NCI-H460 (cell line): ENCODE data around the gene FNDC5. TPM values are rescaled to one million over a fixed set of nuclear protein-coding genes. Genes with fewer than 3 reads are reported as not detected.

Experiments
- DNase-seq: peaks from one replicate; pipeline ENCODE4 v3.0.0-alpha.2; 2016; ENCODE audit warnings: low read depth; ENCODE audit errors: extremely low read depth
- total RNA-seq: library from RNA; depleted of rRNA; stranded (reverse); fragments of >200 nt; shearing (Covaris generic); gene quantifications from 2 replicates; pipeline ENCODE4 v1.2.3, GENCODE V29; 2014

Gene FNDC5
- total RNA-seq, 1 experiment from 2014 or later = 0.59 TPM

DNA sequence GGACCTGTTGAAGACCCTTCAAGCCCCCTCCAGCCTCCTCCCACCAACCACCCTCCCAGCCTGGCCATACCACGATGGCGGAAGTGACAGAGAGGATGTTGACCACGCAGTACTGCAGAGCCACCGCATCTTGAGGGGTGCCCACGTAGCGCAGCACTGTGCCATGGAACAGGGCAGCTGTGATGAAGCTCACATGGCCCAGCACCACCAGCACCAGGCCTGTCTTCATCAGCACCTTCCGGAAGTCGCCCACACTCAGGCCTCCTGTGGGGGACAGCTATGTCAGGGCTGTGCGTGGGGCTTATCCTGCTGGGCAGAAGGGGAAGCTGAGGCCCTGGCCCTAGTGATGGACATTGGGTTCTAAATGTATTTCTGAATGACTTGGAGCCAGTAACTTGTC, 27.3 kb upstream of the FNDC5 start:
- no peak for DNase-seq

- no peak for DNase-seq
Measured at GRCh38 chr1:32897082-32898049, 26.7 kb upstream of the FNDC5 start.

DNA sequence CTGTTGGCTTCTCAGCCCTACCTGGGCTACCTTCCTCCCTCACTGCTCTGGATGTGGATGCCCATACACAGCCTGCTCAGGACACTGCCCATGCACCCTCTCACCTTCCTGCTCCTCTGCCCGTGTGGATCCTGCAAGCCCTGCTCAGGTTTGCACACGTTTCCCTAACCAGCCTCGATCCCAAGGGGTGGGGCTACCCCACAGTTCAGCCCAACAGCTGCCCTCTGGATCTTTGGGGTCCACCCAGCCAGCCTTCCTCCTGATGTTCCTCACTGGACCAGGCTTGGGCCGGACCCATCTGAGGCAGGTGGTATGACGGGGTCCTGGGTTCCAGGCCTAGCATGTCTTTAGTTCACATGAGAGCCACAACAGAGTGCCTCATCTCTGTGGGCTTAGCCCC, 25.7 kb upstream of the FNDC5 start:
- no peak for DNase-seq

DNA sequence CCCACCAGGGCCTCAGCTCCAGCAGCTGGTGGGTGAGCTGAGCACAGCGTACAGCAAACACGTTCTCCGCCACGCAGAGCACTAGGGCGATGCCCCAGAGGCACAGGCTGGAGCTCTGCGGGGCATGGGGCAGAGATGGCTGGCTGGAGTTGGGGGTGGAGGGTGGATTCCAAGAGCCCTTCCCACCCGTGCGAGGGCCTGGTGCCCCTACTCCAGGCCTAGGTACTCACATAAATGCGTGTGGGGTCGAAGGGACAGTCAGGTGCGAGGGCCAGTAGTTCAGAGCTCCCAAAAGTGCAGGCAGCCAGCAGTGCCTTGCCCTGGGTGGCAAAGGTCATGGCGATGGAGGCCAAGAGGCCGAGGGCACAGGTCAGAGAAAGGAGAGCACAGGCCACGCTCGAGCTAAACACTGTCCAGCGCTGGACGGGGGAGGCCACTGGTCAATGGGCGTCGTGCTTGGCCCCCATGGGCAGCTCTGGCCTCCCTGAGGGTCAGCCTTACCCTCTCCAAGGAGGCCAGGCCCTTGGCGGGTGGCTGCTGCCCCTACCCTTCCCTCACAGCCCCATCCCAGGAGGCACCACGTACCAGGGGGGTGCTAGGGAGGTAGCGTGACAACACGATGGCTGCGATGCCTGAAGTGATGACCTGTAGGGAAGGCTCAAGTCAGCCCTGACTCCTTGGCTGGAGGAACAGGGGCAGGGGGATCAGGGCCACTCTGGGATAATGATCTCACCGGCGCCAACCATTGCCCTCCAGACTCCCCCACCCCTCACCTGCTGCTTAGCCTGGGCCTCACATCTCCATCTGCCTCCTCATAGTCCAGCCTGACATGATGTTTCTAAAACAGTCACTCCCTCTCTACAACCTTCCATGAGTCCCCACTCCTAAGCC, 24.9 kb upstream of the FNDC5 start:
- no peak for DNase-seq

GRCh38 chr1:32894681-32895080, 24.0 kb upstream of the FNDC5 start:
- no peak for DNase-seq

DNA sequence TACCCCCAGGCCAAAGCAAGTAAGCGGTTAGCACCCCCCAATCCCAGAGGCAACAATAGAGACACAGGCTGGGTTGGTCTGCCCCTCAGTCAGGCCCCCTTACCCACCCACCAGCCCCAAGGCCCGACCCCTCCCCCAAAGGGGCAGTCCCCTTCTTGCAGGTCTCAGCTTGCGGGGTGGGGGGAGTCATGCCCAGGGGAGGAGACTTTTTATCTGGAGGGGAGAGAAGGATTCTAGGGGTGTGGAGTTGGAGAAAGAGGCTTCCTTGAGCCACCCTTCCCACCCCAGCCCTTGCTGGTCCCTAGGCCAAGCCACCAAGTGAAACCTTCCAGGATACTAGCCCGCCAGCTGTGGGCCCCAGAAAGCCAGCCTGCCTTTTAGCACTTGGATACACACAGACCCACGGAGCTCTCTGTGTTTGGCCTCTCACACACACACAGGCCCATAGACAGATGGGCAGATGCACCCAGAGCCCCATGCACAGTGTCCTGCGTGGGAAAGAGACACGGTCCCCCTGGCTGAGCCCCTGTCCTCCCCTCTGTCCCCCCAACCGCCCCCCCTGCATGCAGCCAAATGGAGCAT, 23.4 kb upstream of the FNDC5 start:
- no peak for DNase-seq

DNA sequence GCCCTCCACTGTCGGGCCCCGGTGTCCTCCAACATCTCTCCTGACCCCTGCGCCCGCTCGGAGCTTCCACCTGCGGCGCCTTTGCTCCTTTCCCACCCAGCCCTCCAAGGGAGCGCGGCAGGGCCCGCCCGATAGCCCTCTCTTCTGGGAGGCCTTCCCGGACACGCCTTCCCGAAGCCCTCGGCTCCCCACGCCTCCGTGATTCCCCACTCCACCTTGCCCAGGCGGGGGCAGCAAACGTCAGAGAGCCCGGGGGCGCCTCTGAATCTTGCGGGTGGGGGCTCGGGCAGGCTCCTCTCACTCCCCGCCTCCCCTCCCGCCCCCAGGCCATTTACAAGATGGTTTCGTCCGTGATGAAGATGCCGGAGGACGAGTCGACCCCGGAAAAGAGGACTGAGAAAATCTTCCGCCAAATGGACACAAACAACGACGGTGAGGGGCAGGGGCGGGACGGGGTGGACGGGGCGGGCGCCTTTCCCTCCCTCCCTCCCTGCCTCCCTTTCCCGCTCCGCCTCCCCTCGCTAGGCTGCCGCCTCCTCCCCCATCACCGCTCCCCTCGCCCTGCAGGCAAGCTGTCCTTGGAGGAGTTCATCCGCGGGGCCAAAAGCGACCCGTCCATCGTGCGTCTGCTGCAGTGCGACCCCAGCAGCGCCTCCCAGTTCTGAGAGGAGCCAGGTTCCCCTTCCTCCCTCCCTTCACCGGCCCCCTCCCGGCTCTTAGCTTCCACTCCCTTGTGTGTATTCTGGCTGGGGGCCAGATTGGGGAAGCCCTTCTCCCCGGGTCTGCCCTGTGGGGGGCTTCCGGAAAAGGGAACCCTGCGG, 22.7 kb upstream of the FNDC5 start:
- DNase-seq = no peak

GRCh38 chr1:32892368-32893197, 21.9 kb upstream of the FNDC5 start:
- no peak for DNase-seq

- no peak for DNase-seq
Measured at GRCh38 chr1:32891630-32892029, 20.9 kb upstream of the FNDC5 start.

DNA sequence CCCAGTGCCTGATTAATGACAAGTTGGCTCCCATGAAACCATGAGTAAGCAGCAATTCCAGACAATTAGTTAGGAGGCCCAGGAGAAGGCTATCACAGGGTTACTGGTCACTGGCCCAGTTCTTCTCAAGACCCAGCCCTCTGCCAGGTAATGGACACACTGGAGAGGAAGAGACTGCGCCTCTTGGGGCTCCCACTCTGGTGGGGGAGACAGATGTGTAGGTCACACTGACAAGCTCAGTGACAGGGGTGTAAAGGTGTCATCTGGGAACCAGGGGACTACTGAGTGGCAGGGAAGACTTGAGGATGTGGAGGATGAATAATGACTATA, 20.5 kb upstream of the FNDC5 start:
- DNase-seq = no peak

GRCh38 chr1:32890516-32891240, 20.0 kb upstream of the FNDC5 start:
- DNase-seq = no peak

- no peak for DNase-seq
Measured at GRCh38 chr1:32889731-32890278, 19.1 kb upstream of the FNDC5 start.

GRCh38 chr1:32888677-32889420, 18.1 kb upstream of the FNDC5 start:
- DNase-seq = no peak

- DNase-seq = no peak
Measured at GRCh38 chr1:32888134-32888533, 17.4 kb upstream of the FNDC5 start.

DNA sequence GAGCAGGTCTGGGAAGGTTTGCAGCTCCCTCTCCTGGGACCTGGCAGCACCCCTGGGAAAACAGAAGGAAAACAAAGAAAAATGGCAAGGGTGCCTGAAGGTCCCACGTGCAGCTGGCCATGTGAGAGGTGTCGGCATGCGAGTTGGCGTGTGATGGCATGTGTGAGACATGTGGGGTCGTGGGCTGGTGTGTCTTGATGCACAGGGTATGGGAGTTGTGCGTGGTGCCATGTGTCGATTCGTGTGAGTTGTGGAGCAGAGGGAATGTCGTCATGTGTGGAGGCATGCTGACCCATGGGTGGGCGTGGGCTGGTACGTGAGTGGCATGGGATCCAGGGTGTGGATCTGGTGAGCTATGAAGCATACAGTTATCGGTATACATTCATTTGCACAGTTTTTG, 16.9 kb upstream of the FNDC5 start:
- no peak for DNase-seq

DNA sequence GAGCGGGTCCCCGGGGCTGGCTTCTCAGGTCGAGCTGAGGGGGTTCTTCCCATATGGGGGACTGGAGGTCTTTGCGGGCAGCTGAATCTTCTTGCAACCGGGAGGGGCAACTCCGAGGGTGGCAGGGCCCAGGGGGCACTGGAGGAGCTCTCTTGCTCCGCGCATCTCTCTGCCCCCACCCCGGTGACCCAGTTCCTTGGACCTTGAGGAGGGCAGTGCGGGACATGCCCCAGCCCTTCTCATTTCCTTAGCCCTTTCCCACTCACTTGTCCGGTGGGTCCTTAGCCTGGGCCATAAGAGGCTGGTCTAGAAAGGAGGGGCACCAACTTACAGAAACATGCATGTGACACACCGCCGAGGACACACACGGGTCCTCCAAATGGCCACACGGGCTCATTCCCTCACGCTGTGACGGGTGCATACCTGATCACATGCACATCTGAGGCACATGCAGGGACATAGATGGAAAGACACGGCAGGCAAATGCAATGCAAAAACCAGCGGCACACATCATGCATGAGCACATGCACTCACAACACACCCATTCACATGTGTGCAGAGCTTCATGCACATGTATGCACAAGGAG, 16.2 kb upstream of the FNDC5 start:
- DNase-seq = no peak

- DNase-seq = peak; percentile 52
Measured at GRCh38 chr1:32886004-32886827, 15.5 kb upstream of the FNDC5 start, which contains the start of gene HPCA. Gene HPCA, plus strand, starts transcription at chr1:32886491. Its CDS starts 2,408 bp downstream, at chr1:32888899.
